K562 (cell line): ENCODE measurements around the gene SRCAP. TPM values are rescaled to one million over a fixed set of nuclear protein-coding genes. Genes with fewer than 3 reads are reported as not detected.

Experiments
- HNRNPH1 ChIP-seq: fragments of 200-400 bp; formaldehyde crosslinking; optimal IDR thresholded peaks from 2 replicates; pipeline ENCODE3; 2017; ENCODE audit warnings: low read depth, mild to moderate bottlenecking, low read length, moderate library complexity
- MAZ ChIP-seq, 2 experiments: fragments of 450-650 bp in 1 of 2; sonication (generic) in 1 of 2; formaldehyde crosslinking; IDR thresholded peaks in 1 of 2; conservative IDR thresholded peaks in 1 of 2; 2 replicates each; pipeline versions ENCODE4 v1.4.0 to v1.5.0; 2020; ENCODE audit warnings: mild to moderate bottlenecking in 1 of 2, missing genetic modification reagents in 1 of 2
- MED1 ChIP-seq: sonication (generic); formaldehyde crosslinking; IDR thresholded peaks from 2 replicates; pipeline ENCODE4 v1.8.1; 2023; ENCODE audit warnings: missing genetic modification reagents, borderline replicate concordance
- NRF1 ChIP-seq, 2 experiments: fragments of 450-650 bp; IDR thresholded peaks in 1 of 2; conservative IDR thresholded peaks in 1 of 2; 2 replicates each; pipeline ENCODE4 v1.6.1; 2014; ENCODE audit warnings: mild to moderate bottlenecking in 2 of 2
- RBM25 ChIP-seq: fragments of 200-400 bp; formaldehyde crosslinking; IDR thresholded peaks from 2 replicates; pipeline ENCODE4 v1.6.1; 2018; ENCODE audit warnings: low read length, low read depth, moderate library complexity; ENCODE audit not compliant: severe bottlenecking
- SIN3A ChIP-seq, 2 experiments: fragments of 150-350 bp in 1 of 2; IDR thresholded peaks; 2 replicates each; pipeline ENCODE4 v1.6.1; 2011 to 2016; ENCODE audit warnings: borderline replicate concordance in 2 of 2, low read depth in 2 of 2, low read length in 2 of 2, mild to moderate bottlenecking in 2 of 2, moderate library complexity in 2 of 2; ENCODE audit not compliant: control insufficient read depth in 1 of 2
- SRSF7 ChIP-seq: fragments of 200-400 bp; formaldehyde crosslinking; optimal IDR thresholded peaks from 2 replicates; pipeline ENCODE3; 2017; ENCODE audit warnings: mild to moderate bottlenecking, low read depth, low read length
- STAT5A ChIP-seq: IDR thresholded peaks from 2 replicates; pipeline ENCODE4 v1.6.1; 2012; ENCODE audit warnings: low read length, inconsistent platforms, borderline replicate concordance
- TOE1 ChIP-seq, 2 experiments: fragments of 450-650 bp in 1 of 2; sonication (generic) in 1 of 2; formaldehyde crosslinking in 1 of 2; IDR thresholded peaks; 2 replicates each; pipeline versions ENCODE4 v1.7.1 to v1.8.0; 2016 to 2022; ENCODE audit warnings: borderline replicate concordance in 2 of 2, mild to moderate bottlenecking in 2 of 2, antibody characterized with exemption in 1 of 2, inconsistent platforms in 1 of 2, low read depth in 1 of 2, missing genetic modification reagents in 1 of 2, moderate library complexity in 1 of 2
- TRIM24 ChIP-seq, 2 experiments: fragments of 450-650 bp; IDR thresholded peaks; 2 replicates each; pipeline ENCODE4 v1.6.1; 2016
- ZNF12 ChIP-seq: sonication (generic); formaldehyde crosslinking; IDR thresholded peaks from 2 replicates; pipeline ENCODE4 v1.4.0; 2020; ENCODE audit warnings: mild to moderate bottlenecking, missing genetic modification reagents
- ZNF263 ChIP-seq: sonication (generic); formaldehyde crosslinking; IDR thresholded peaks from 2 replicates; pipeline ENCODE4 v1.8.0; 2022; ENCODE audit warnings: mild to moderate bottlenecking, missing genetic modification reagents, borderline replicate concordance
- ZNF3 ChIP-seq: fragments of 250-450 bp; sonication (Bioruptor Pico); IDR thresholded peaks from 2 replicates; pipeline ENCODE4 v1.5.0; 2021; ENCODE audit warnings: mild to moderate bottlenecking, moderate library complexity
- polyA plus RNA-seq, 8 experiments: library from polyadenylated mRNA; depleted of rRNA in 4 of 8; stranded (reverse) in 5 of 8; unstranded in 3 of 8; fragments of >200 nt; fragmentation: Nextera tagmentation in 2 of 8; fragmentation: Illumina TruSeq in 1 of 8; extraction: Ambion mirVana in 2 of 8; extraction: Trizol in 1 of 8; gene quantifications; 2 replicates each; pipeline versions ENCODE4 v1.2.1 to v1.2.3, GENCODE V29; 2011 to 2014; ENCODE audit warnings: inconsistent platforms in 1 of 8, missing spikeins in 1 of 8
- total RNA-seq, 7 experiments: library from RNA; depleted of rRNA in 6 of 7; stranded (reverse); fragments of >200 nt in 6 of 7; fragmentation: Illumina TruSeq in 2 of 7; extraction: Trizol in 2 of 7; gene quantifications; 2 replicates each; pipeline versions ENCODE4 v1.2.1 to v1.2.3, GENCODE V29; 2011 to 2021; ENCODE audit warnings: low replicate concordance in 1 of 7
- TF ChIP-seq, protein P1 (sequence below): sonication (generic); formaldehyde crosslinking; IDR thresholded peaks from 2 replicates; pipeline ENCODE4 v1.8.0; 2023; ENCODE audit warnings: missing genetic modification reagents, mild to moderate bottlenecking, borderline replicate concordance
- TF ChIP-seq, protein P2 (sequence below): sonication (generic); formaldehyde crosslinking; IDR thresholded peaks from 2 replicates; pipeline ENCODE4 v1.8.0; 2023; ENCODE audit warnings: mild to moderate bottlenecking, missing genetic modification reagents
- TF ChIP-seq, protein P3 (sequence below): fragments of 450-650 bp; formaldehyde crosslinking; IDR thresholded peaks from 2 replicates; pipeline ENCODE4 v1.4.0; 2022; ENCODE audit warnings: missing genetic modification characterization

SRCAP gene
- total and polyA plus RNA-seq, 9 of the 15 experiments (the other 6 are each of a cell fraction or from before 2014, with no cell fraction given): 0.21 to 62.6 (median 5.8) TPM

DNA sequence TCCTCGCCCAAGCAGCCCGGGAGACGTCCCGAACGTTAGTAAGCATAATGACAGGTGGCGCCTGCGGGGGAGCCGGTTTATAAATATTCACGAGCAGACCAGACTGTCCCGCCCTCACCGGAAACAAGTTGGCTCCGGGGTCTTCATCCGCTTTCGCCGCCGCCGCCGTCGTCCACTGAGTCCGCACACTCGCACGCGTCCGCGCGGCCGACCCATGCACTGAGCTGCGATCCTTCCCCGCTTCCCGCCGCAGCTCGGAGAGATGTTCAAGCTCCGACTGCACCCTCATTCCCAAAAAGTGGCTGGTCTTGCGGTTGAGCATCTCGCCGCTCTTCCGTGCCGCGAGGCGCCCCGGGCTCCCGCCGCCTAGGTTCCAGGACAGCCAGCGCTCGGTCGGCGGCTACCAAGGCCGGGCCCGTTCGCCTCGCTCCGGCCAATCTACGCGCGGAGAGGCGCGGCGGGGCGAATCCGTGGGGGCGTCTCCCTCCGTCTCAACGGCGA is 62.5 kb downstream of the SRCAP start (continued):
- no peak for TF ChIP-seq STAT5A
- no peak for TF ChIP-seq HNRNPH1
- TF ChIP-seq, protein P1, sequence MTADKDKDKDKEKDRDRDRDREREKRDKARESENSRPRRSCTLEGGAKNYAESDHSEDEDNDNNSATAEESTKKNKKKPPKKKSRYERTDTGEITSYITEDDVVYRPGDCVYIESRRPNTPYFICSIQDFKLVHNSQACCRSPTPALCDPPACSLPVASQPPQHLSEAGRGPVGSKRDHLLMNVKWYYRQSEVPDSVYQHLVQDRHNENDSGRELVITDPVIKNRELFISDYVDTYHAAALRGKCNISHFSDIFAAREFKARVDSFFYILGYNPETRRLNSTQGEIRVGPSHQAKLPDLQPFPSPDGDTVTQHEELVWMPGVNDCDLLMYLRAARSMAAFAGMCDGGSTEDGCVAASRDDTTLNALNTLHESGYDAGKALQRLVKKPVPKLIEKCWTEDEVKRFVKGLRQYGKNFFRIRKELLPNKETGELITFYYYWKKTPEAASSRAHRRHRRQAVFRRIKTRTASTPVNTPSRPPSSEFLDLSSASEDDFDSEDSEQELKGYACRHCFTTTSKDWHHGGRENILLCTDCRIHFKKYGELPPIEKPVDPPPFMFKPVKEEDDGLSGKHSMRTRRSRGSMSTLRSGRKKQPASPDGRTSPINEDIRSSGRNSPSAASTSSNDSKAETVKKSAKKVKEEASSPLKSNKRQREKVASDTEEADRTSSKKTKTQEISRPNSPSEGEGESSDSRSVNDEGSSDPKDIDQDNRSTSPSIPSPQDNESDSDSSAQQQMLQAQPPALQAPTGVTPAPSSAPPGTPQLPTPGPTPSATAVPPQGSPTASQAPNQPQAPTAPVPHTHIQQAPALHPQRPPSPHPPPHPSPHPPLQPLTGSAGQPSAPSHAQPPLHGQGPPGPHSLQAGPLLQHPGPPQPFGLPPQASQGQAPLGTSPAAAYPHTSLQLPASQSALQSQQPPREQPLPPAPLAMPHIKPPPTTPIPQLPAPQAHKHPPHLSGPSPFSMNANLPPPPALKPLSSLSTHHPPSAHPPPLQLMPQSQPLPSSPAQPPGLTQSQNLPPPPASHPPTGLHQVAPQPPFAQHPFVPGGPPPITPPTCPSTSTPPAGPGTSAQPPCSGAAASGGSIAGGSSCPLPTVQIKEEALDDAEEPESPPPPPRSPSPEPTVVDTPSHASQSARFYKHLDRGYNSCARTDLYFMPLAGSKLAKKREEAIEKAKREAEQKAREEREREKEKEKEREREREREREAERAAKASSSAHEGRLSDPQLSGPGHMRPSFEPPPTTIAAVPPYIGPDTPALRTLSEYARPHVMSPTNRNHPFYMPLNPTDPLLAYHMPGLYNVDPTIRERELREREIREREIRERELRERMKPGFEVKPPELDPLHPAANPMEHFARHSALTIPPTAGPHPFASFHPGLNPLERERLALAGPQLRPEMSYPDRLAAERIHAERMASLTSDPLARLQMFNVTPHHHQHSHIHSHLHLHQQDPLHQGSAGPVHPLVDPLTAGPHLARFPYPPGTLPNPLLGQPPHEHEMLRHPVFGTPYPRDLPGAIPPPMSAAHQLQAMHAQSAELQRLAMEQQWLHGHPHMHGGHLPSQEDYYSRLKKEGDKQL: no peak
- no peak for TF ChIP-seq TOE1 (IDR thresholded peaks at IDR 0.05; ENCODE audit: borderline replicate concordance)
- TF ChIP-seq TOE1 (CRISPR knock-in tag; IDR thresholded peaks at IDR 0.05; ENCODE audit: borderline replicate concordance, low read depth): no peak
- no peak for TF ChIP-seq ZNF12 (CRISPR knock-in tag)
- TF ChIP-seq RBM25: no peak
- no peak for TF ChIP-seq NRF1 (conservative IDR thresholded peaks at IDR 0.05 in 1 of 2, IDR thresholded peaks at IDR 0.05 in 1 of 2)
- TF ChIP-seq, protein P2, sequence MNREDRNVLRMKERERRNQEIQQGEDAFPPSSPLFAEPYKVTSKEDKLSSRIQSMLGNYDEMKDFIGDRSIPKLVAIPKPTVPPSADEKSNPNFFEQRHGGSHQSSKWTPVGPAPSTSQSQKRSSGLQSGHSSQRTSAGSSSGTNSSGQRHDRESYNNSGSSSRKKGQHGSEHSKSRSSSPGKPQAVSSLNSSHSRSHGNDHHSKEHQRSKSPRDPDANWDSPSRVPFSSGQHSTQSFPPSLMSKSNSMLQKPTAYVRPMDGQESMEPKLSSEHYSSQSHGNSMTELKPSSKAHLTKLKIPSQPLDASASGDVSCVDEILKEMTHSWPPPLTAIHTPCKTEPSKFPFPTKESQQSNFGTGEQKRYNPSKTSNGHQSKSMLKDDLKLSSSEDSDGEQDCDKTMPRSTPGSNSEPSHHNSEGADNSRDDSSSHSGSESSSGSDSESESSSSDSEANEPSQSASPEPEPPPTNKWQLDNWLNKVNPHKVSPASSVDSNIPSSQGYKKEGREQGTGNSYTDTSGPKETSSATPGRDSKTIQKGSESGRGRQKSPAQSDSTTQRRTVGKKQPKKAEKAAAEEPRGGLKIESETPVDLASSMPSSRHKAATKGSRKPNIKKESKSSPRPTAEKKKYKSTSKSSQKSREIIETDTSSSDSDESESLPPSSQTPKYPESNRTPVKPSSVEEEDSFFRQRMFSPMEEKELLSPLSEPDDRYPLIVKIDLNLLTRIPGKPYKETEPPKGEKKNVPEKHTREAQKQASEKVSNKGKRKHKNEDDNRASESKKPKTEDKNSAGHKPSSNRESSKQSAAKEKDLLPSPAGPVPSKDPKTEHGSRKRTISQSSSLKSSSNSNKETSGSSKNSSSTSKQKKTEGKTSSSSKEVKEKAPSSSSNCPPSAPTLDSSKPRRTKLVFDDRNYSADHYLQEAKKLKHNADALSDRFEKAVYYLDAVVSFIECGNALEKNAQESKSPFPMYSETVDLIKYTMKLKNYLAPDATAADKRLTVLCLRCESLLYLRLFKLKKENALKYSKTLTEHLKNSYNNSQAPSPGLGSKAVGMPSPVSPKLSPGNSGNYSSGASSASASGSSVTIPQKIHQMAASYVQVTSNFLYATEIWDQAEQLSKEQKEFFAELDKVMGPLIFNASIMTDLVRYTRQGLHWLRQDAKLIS (CRISPR knock-in tag): no peak; the same call in 1 of the 2 replicates
- TF ChIP-seq ZNF3 (CRISPR knock-in tag): no peak
- peak in 1 of 2 experiments; percentile 12; a peak in 2 of 4 replicates for TF ChIP-seq SIN3A (IDR thresholded peaks at IDR 0.05; ENCODE audit: borderline replicate concordance in 2 of 2, control insufficient read depth in 1 of 2, low read depth in 2 of 2, low read length in 2 of 2)
- no peak for TF ChIP-seq MED1 (CRISPR knock-in tag)
- 0 out of 2 replicates have a peak, but pooled peaks have one; percentile 13 for TF ChIP-seq ZNF263 (CRISPR knock-in tag)
- no peak for TF ChIP-seq TRIM24 (IDR thresholded peaks at IDR 0.05)
- no peak for TF ChIP-seq SRSF7
- no peak; a peak in 2 of 4 replicates for TF ChIP-seq MAZ (CRISPR knock-in tag; conservative IDR thresholded peaks at IDR 0.05 in 1 of 2, IDR thresholded peaks at IDR 0.05 in 1 of 2)
- TF ChIP-seq, protein P3, sequence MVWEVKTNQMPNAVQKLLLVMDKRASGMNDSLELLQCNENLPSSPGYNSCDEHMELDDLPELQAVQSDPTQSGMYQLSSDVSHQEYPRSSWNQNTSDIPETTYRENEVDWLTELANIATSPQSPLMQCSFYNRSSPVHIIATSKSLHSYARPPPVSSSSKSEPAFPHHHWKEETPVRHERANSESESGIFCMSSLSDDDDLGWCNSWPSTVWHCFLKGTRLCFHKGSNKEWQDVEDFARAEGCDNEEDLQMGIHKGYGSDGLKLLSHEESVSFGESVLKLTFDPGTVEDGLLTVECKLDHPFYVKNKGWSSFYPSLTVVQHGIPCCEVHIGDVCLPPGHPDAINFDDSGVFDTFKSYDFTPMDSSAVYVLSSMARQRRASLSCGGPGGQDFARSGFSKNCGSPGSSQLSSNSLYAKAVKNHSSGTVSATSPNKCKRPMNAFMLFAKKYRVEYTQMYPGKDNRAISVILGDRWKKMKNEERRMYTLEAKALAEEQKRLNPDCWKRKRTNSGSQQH (CRISPR knock-in tag): no peak
